ENCODE results near the gene TP73. TPM values are rescaled to one million over a fixed set of nuclear protein-coding genes. Genes with fewer than 3 reads are reported as not detected.

Gene TP73
- total RNA-seq, 2 donors from 2014 or later = 0.29 to 0.42 TPM

- Histone ChIP-seq H3K9ac (ENCODE audit: low read depth in 2 of 2, low read length in 2 of 2) (no peak overlapping the region), H3K4me1 (no peaks in the 10 kb centered on the region), H3K36me3 (no peaks in the 10 kb centered on the region), H3K4me3 (no peak overlapping the region), H3K9me3 (no peaks in the 10 kb centered on the region), H3K27me3 (no peaks in the 10 kb centered on the region), H3K27ac (no peak overlapping the region)
- TF ChIP-seq CTCF (IDR thresholded peaks at IDR 0.05) = no peak
- no peak for DNase-seq
- intact Hi-C loops (cut with DNase I) = no loop called here
These were observed 84.4 kb downstream of the TP73 start for GRCh38 chr1:3736708-3737107.

- Histone ChIP-seq H3K4me1 (no peaks in the 10 kb centered on the region), H3K27ac (no peak overlapping the region), H3K9ac (ENCODE audit: low read depth in 2 of 2, low read length in 2 of 2) (no peak overlapping the region), H3K4me3 (no peak overlapping the region), H3K9me3 (no peaks in the 10 kb centered on the region), H3K27me3 (no peaks in the 10 kb centered on the region), H3K36me3 (no peaks in the 10 kb centered on the region)
- no peak for DNase-seq
- no peak for TF ChIP-seq CTCF (IDR thresholded peaks at IDR 0.05)
- intact Hi-C loops (cut with DNase I) = no loop called here
These were observed 86.6 kb downstream of the TP73 start for GRCh38 chr1:3738943-3739342.

- no peak for DNase-seq
- Histone ChIP-seq H3K36me3 (no peaks in the 10 kb centered on the region), H3K4me1 (no peaks in the 10 kb centered on the region), H3K9ac (ENCODE audit: low read depth in 2 of 2, low read length in 2 of 2) (no peak overlapping the region), H3K4me3 (no peak overlapping the region), H3K27ac (no peak overlapping the region), H3K27me3 (no peaks in the 10 kb centered on the region), H3K9me3 (no peaks in the 10 kb centered on the region)
- intact Hi-C loops (cut with DNase I) = no loop called here
- TF ChIP-seq CTCF (IDR thresholded peaks at IDR 0.05) = no peak
These were observed 87.7 kb downstream of the TP73 start for GRCh38 chr1:3740042-3740441.

GRCh38 chr1:3740752-3741151, 88.4 kb downstream of the TP73 start:
- TF ChIP-seq CTCF (IDR thresholded peaks at IDR 0.05) = no peak
- no peaks in the 10 kb centered on the region for H3K9me3 ChIP-seq
- no peak overlapping the region for H3K27ac ChIP-seq
- no peaks in the 10 kb centered on the region for H3K36me3 ChIP-seq
- H3K9ac ChIP-seq (ENCODE audit: low read depth in 2 of 2, low read length in 2 of 2) = no peak overlapping the region
- H3K4me3 ChIP-seq = no peak overlapping the region
- intact Hi-C loops (cut with DNase I) = no loop called here
- no peaks in the 10 kb centered on the region for H3K4me1 ChIP-seq
- no peaks in the 10 kb centered on the region for H3K27me3 ChIP-seq
- no peak for DNase-seq

GRCh38 chr1:3741566-3742438, 89.5 kb downstream of the TP73 start:
- no peak overlapping the region for H3K27ac ChIP-seq
- no peak overlapping the region for H3K4me3 ChIP-seq
- H3K4me1 ChIP-seq = no peaks in the 10 kb centered on the region
- no peak for DNase-seq
- no peaks in the 10 kb centered on the region for H3K36me3 ChIP-seq
- no peaks in the 10 kb centered on the region for H3K9me3 ChIP-seq
- no peak for TF ChIP-seq CTCF (IDR thresholded peaks at IDR 0.05)
- intact Hi-C loops (cut with DNase I) = no loop called here
- H3K9ac ChIP-seq (ENCODE audit: low read depth in 2 of 2, low read length in 2 of 2) = no peak overlapping the region
- H3K27me3 ChIP-seq = no peaks in the 10 kb centered on the region

All from colonic mucosa (tissue), 4 donors.